ENCODE results near the gene INAFM2. TPM values are rescaled to one million over a fixed set of nuclear protein-coding genes. Genes with fewer than 3 reads are reported as not detected.

Gene INAFM2
- 133 and 217 TPM in 2 replicates for total RNA-seq
- polyA plus RNA-seq, result 186 and 330 TPM in 2 replicates

- Histone ChIP-seq H3K4me1 (ENCODE audit: low read depth) (peaks cover 54% of the 10 kb centered on the region), H3K27ac (peak within 1 kb of the TSS; percentile 99), H3K36me3 (no peaks in the 10 kb centered on the region), H3K9me3 (ENCODE audit: low read depth) (no peaks in the 10 kb centered on the region), H3K27me3 (no peaks in the 10 kb centered on the region), H3K4me3 (peak within 1 kb of the TSS; percentile 92)
- peak; percentile 62 for TF ChIP-seq CTCF (IDR thresholded peaks at IDR 0.05; ENCODE audit: low read depth, low read length)
- DNase-seq (ENCODE audit: low read depth in 1 of 2, low spot score in 1 of 2), result peak; percentile 97 to 98
Measured at GRCh38 chr15:40323239-40323952, at the start of gene INAFM2. Gene INAFM2, plus strand, starts transcription at chr15:40323692. Its CDS starts 364 bp downstream, at chr15:40324056.

GRCh38 chr15:40274350-40275274 is 48.9 kb upstream of the INAFM2 start:
- peak; percentile 88 to 91 for DNase-seq (ENCODE audit: low read depth in 1 of 2, low spot score in 1 of 2)
- no peaks in the 10 kb centered on the region for H3K36me3 ChIP-seq
- H3K4me1 ChIP-seq (ENCODE audit: low read depth), result peaks cover 10% of the 10 kb centered on the region
- no peaks in the 10 kb centered on the region for H3K27me3 ChIP-seq
- H3K4me3 ChIP-seq, result no peak overlapping the region
- no peak overlapping the region for H3K27ac ChIP-seq
- TF ChIP-seq CTCF (IDR thresholded peaks at IDR 0.05; ENCODE audit: low read depth, low read length), result peak; percentile 100
- H3K9me3 ChIP-seq (ENCODE audit: low read depth), result no peaks in the 10 kb centered on the region

GRCh38 chr15:40275523-40275922 is 48.0 kb upstream of the INAFM2 start:
- DNase-seq (ENCODE audit: low read depth in 1 of 2, low spot score in 1 of 2), result no peak
- Histone ChIP-seq H3K4me1 (ENCODE audit: low read depth) (peaks cover 20% of the 10 kb centered on the region), H3K27ac (no peak overlapping the region), H3K27me3 (peaks cover 4% of the 10 kb centered on the region), H3K9me3 (ENCODE audit: low read depth) (no peaks in the 10 kb centered on the region), H3K4me3 (no peak overlapping the region), H3K36me3 (no peaks in the 10 kb centered on the region)
- no peak for TF ChIP-seq CTCF (IDR thresholded peaks at IDR 0.05; ENCODE audit: low read depth, low read length)

GRCh38 chr15:40275954-40276353 is 47.5 kb upstream of the INAFM2 start:
- Histone ChIP-seq H3K9me3 (ENCODE audit: low read depth) (no peaks in the 10 kb centered on the region), H3K36me3 (no peaks in the 10 kb centered on the region), H3K27ac (no peak overlapping the region), H3K27me3 (peaks cover 7% of the 10 kb centered on the region), H3K4me3 (no peak overlapping the region), H3K4me1 (ENCODE audit: low read depth) (peaks cover 24% of the 10 kb centered on the region)
- no peak for TF ChIP-seq CTCF (IDR thresholded peaks at IDR 0.05; ENCODE audit: low read depth, low read length)
- no peak for DNase-seq (ENCODE audit: low read depth in 1 of 2, low spot score in 1 of 2)

- no peak for TF ChIP-seq CTCF (IDR thresholded peaks at IDR 0.05; ENCODE audit: low read depth, low read length)
- DNase-seq (ENCODE audit: low read depth in 1 of 2, low spot score in 1 of 2), result no peak
- no peak overlapping the region for H3K27ac ChIP-seq
- H3K36me3 ChIP-seq, result no peaks in the 10 kb centered on the region
- H3K9me3 ChIP-seq (ENCODE audit: low read depth), result no peaks in the 10 kb centered on the region
- no peak overlapping the region for H3K4me3 ChIP-seq
- peaks cover 30% of the 10 kb centered on the region for H3K4me1 ChIP-seq (ENCODE audit: low read depth)
- peaks cover 17% of the 10 kb centered on the region for H3K27me3 ChIP-seq
Measured at GRCh38 chr15:40276927-40277326, 46.6 kb upstream of the INAFM2 start.

All from cardiac muscle cell (in vitro differentiated cells and primary cell).